Parathyroid adenoma (tissue), 2 donors: Measurements from ENCODE around the gene PPM1H.

Experiments
- H2AFZ ChIP-seq: fragments of 300-600 bp; sonication (generic); one replicate; pipeline ENCODE4 v1.7.0; 2017; ENCODE audit warnings: antibody characterized with exemption, mild to moderate bottlenecking
- H3K27ac ChIP-seq: fragments of 300-600 bp; sonication (generic); one replicate; pipeline ENCODE4 v1.7.0; 2017
- H3K27me3 ChIP-seq: fragments of 300-600 bp; sonication (generic); one replicate; pipeline ENCODE4 v1.7.0; 2017; ENCODE audit warnings: low read length; ENCODE audit not compliant: control insufficient read depth, insufficient read depth
- H3K36me3 ChIP-seq: fragments of 300-600 bp; sonication (generic); one replicate; pipeline ENCODE4 v1.7.0; 2017; ENCODE audit warnings: low read length; ENCODE audit not compliant: control insufficient read depth, insufficient read depth
- H3K4me1 ChIP-seq: fragments of 300-600 bp; sonication (generic); one replicate; pipeline ENCODE4 v1.7.0; 2017; ENCODE audit warnings: control low read depth
- H3K4me2 ChIP-seq: fragments of 300-600 bp; sonication (generic); one replicate; pipeline ENCODE4 v1.7.0; 2017; ENCODE audit warnings: low read length
- H3K4me3 ChIP-seq: fragments of 300-600 bp; sonication (generic); one replicate; pipeline ENCODE4 v1.7.0; 2017; ENCODE audit warnings: low read depth, low read length
- H3K79me2 ChIP-seq: fragments of 300-600 bp; sonication (generic); one replicate; pipeline ENCODE4 v1.7.0; 2017; ENCODE audit warnings: control low read depth
- H3K9ac ChIP-seq: fragments of 300-600 bp; sonication (generic); one replicate; pipeline ENCODE4 v1.7.0; 2017; ENCODE audit warnings: mild to moderate bottlenecking
- H3K9me3 ChIP-seq: fragments of 300-600 bp; sonication (generic); one replicate; pipeline ENCODE4 v1.7.0; 2017; ENCODE audit warnings: low read length; ENCODE audit not compliant: control insufficient read depth
- CTCF ChIP-seq: fragments of 300-600 bp; sonication (generic); IDR thresholded peaks from one replicate; pipeline ENCODE4 v1.7.0; 2017; ENCODE audit warnings: antibody characterized with exemption, mild to moderate bottlenecking
- donor health status: primary hyperparathyroidism.

PPM1H gene

GRCh38 chr12:62658910-62659309 is 276.0 kb downstream of the PPM1H start:
- H3K9me3 ChIP-seq = no peaks in the 10 kb centered on the region
- no peaks in the 10 kb centered on the region for H3K27me3 ChIP-seq
- H3K4me2 ChIP-seq = no peak overlapping the region
- H2AFZ ChIP-seq = no peak overlapping the region
- TF ChIP-seq CTCF = no peak
- no peaks in the 10 kb centered on the region for H3K36me3 ChIP-seq
- no peak overlapping the region for H3K27ac ChIP-seq
- H3K4me1 ChIP-seq = peaks cover 13% of the 10 kb centered on the region
- no peaks in the 10 kb centered on the region for H3K79me2 ChIP-seq
- H3K4me3 ChIP-seq = no peak overlapping the region
- no peak overlapping the region for H3K9ac ChIP-seq

GRCh38 chr12:62657363-62657632 is 277.7 kb downstream of the PPM1H start:
- no peak overlapping the region for H3K27ac ChIP-seq
- no peaks in the 10 kb centered on the region for H3K79me2 ChIP-seq
- no peaks in the 10 kb centered on the region for H3K27me3 ChIP-seq
- H3K9me3 ChIP-seq = no peaks in the 10 kb centered on the region
- H3K4me2 ChIP-seq = no peak overlapping the region
- H3K36me3 ChIP-seq = no peaks in the 10 kb centered on the region
- H3K9ac ChIP-seq = no peak overlapping the region
- no peak overlapping the region for H2AFZ ChIP-seq
- H3K4me1 ChIP-seq = peaks cover 18% of the 10 kb centered on the region
- no peak overlapping the region for H3K4me3 ChIP-seq
- TF ChIP-seq CTCF = no peak

GRCh38 chr12:62656591-62657362 is 278.2 kb downstream of the PPM1H start:
- H3K9me3 ChIP-seq = no peaks in the 10 kb centered on the region
- no peak overlapping the region for H2AFZ ChIP-seq
- no peak overlapping the region for H3K9ac ChIP-seq
- no peaks in the 10 kb centered on the region for H3K36me3 ChIP-seq
- H3K4me2 ChIP-seq = no peak overlapping the region
- no peak overlapping the region for H3K4me3 ChIP-seq
- H3K27me3 ChIP-seq = no peaks in the 10 kb centered on the region
- no peaks in the 10 kb centered on the region for H3K79me2 ChIP-seq
- H3K4me1 ChIP-seq = peaks cover 18% of the 10 kb centered on the region
- no peak for TF ChIP-seq CTCF
- H3K27ac ChIP-seq = no peak overlapping the region

GRCh38 chr12:62655666-62656151 is 279.2 kb downstream of the PPM1H start:
- no peak overlapping the region for H3K4me2 ChIP-seq
- H3K27ac ChIP-seq = no peak overlapping the region
- no peak overlapping the region for H2AFZ ChIP-seq
- H3K4me1 ChIP-seq = peaks cover 18% of the 10 kb centered on the region
- no peaks in the 10 kb centered on the region for H3K79me2 ChIP-seq
- no peaks in the 10 kb centered on the region for H3K27me3 ChIP-seq
- H3K9me3 ChIP-seq = no peaks in the 10 kb centered on the region
- H3K9ac ChIP-seq = no peak overlapping the region
- H3K36me3 ChIP-seq = no peaks in the 10 kb centered on the region
- no peak overlapping the region for H3K4me3 ChIP-seq
- no peak for TF ChIP-seq CTCF
